Testis (tissue), 2 donors: Measurements from ENCODE around the gene GASK1A.

Experiments
- CTCF ChIP-seq, 3 experiments: fragments of 450-650 bp in 2 of 3; fragments of 200-600 bp in 1 of 3; sonication (generic) in 1 of 3; IDR thresholded peaks; one replicate each; pipeline ENCODE4 v1.5.1; 2016 to 2019; ENCODE audit warnings: antibody characterized with exemption in 3 of 3, mild to moderate bottlenecking in 2 of 3, moderate library complexity in 1 of 3
- POLR2A ChIP-seq: fragments of 450-650 bp; IDR thresholded peaks from one replicate; pipeline ENCODE4 v1.6.1; 2017; ENCODE audit warnings: antibody characterized with exemption, mild to moderate bottlenecking, moderate library complexity

GRCh38 chr3:43017593-43018195, 38.6 kb downstream of the GASK1A start:
- no peak for TF ChIP-seq CTCF (IDR thresholded peaks at IDR 0.05)
- TF ChIP-seq POLR2A = no peak
